GM12873 (cell line): ENCODE data around the gene RFX4.

Experiments used
- TF ChIP-seq, protein P1 (sequence below): IDR thresholded peaks from 2 replicates; pipeline ENCODE4 v1.5.1; 2012; ENCODE audit warnings: low read depth, mild to moderate bottlenecking, moderate library complexity, low read length, control low read depth; ENCODE audit not compliant: insufficient read depth; ENCODE audit errors: missing control alignments

The RFX4 gene

DNA sequence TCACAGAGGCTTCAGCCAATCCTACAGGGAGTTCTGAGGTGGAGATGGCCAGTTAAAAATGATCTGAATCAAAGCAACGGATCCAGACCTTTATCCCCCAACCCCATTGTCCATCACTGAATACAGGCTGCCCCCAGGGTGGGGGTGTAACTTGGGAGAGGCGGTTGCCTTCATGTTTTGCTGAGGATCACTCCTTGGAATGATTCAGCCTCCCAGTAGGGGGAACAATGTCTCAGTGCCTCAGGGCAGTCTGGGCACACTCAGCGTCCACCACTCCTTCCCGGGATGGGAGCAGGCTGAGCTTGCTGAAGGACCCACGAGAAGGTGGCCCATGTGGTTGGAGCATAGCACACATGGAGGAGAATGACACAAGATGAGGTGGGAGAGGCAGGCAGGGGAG lies 60.2 kb downstream of the RFX4 start:
- TF ChIP-seq, protein P1, sequence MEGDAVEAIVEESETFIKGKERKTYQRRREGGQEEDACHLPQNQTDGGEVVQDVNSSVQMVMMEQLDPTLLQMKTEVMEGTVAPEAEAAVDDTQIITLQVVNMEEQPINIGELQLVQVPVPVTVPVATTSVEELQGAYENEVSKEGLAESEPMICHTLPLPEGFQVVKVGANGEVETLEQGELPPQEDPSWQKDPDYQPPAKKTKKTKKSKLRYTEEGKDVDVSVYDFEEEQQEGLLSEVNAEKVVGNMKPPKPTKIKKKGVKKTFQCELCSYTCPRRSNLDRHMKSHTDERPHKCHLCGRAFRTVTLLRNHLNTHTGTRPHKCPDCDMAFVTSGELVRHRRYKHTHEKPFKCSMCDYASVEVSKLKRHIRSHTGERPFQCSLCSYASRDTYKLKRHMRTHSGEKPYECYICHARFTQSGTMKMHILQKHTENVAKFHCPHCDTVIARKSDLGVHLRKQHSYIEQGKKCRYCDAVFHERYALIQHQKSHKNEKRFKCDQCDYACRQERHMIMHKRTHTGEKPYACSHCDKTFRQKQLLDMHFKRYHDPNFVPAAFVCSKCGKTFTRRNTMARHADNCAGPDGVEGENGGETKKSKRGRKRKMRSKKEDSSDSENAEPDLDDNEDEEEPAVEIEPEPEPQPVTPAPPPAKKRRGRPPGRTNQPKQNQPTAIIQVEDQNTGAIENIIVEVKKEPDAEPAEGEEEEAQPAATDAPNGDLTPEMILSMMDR = no peak

DNA sequence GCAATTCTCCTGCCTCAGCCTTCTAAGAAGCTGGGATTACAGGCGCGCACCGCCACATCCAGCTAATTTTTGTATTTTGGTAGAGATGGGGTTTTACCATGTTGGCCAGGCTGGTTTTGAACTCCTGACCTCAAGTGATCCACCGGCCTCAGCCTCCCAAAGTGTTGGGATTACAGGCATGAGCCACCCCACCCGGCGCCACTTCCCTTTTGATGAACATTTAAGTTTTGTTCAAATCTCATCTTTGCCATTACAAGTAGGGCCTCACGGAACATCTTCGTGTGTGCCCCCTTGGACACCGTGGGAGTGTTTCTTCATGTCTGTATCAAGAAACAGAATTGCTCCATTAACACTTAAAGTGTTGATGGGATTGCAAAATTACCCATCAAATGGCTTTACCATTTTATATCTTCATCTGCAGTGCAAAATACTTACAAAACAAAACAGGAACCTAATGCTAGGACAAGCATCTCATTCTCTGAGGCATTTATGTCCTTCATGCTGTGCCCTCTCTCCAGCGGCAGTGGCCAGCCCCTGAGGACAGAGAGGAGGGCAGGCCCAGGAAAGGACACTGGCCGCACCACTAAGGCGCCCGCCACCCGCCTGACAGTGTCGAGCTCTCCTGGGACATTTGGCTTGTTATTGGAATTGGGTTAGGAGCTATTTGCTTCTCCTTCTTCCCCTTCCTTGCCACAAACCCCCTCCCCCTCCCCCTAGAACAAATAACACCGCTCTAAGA lies 61.7 kb downstream of the RFX4 start:
- TF ChIP-seq, protein P1 = no peak

DNA sequence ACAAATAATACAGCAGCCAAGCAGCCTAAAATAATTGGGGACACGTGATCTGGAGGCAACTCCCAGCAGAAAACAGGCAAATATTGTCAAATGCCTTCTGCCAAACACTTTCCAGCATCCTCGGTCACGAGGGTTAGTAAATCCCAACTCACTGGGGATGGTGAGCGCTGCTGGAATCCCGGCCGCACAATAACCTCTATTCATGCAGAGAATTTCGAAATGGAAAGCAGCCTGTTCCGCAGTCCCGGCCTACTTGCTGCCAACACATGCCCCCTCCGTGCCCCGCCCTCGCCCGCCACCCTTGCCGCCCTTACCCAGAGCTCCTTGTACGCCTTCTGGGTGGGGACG lies 62.2 kb downstream of the RFX4 start:
- TF ChIP-seq, protein P1 = no peak

DNA sequence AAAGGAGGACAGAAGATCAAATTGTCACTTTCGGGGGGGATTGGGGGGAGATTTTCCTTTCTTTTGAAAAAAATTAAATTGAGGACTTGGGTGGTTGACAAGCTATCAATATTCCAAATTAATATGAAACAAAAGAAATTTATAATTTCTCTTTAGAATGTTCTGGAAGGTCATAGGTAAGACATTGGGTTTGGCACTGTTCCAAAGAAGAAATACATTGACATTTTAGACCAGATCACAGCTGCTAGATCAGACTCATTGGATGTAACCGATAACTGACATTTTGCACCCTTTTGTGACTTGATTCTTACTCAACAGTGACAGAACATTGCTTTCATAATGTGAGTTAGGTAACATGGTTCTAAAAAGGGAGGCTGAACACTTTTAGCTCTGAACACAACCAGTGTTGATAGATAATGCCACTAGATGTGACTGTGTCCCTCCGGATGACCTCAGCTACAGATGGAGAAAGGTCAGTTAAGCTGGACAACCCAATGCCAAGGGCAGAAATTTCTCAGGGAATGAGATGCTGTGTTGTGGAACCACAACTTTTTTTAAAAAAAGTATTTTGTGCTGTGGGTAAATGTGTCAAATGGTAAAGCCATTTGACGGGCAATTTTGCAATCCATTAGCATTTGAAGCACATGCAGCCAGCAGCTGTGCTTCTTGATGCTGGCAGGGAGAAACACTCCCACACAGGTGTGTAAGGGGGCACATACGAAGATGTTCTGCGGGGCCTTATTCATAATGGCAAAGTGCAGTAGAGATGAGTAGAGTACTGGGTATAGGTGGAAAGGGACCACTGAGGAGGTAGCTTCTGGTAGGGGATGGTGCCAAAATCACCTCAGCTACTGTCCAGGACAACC lies 62.9 kb downstream of the RFX4 start:
- TF ChIP-seq, protein P1 = no peak

DNA sequence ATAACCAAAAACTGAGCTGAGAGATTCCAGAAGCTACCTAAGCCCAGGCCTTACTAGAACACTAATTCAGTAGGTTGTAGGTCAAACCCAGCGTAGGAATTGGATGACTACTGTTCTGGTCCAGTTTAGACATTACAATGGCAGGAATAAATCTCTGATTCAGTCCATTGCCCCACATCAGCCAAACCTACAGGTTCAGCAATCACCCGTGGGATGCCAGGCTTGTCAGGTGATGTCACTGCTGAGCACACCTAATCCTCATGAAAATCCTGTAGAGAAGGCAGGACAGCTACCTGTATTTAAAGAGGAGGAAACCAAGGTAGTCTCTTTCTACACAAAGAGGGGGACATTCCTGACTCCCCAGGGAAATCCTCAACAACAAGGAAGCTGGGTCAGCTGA lies 63.7 kb downstream of the RFX4 start:
- TF ChIP-seq, protein P1 = no peak

DNA sequence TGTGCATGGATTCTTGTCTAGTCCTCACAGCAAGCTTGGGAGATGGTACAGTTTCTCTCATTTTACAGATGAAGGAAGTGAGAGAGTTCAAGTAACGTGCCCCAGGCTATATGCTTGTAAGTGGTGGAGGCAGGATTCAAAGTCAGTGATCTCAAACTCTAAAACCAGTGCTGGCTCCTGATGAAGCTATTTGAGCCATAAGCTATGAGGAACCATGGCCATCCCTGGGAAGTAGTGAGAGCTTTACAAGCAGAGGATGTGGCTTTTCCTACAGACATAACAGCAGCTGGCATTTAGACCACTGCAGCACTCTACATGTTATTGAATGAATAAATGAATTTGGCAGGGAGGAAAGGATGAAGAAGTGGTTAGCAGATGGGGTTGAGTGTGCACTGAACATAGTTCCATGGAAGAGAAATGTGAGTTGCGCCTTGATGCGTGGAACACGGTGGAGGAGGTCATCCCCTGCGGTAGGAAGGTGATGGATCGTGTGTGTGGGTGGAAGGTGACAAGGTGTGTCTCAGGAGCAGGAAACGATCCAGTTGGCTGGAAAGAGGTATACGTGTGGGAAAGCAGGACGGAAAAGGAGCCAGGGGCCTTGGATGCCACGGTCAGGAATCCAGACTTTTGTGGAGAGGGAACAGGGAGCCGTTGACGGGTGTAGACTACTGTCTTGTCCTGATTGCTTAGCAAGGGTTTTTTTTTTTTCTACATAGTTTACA lies 65.2 kb downstream of the RFX4 start:
- TF ChIP-seq, protein P1 = no peak

DNA sequence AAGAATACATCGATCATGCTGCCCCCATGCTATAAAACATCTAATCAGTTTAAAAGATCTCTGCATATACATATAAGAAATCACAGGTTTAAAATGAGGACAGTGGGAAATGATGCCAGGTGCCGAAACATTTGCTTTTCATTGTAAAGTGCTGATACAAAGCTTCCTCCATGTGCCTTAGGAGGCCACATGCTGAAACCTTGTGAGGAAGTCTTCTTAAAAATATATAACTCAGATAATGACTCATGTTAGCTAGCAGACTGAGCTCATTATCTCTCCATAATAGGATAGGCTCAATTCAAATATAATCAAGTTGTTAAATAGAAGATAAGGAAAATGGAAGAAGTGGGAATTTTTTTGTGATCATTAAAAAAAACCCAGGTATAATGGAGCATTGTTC lies 65.9 kb downstream of the RFX4 start:
- TF ChIP-seq, protein P1 = no peak
